GM10248 (cell line): ENCODE measurements around the gene NOP10.
"Not testable (repeated sequence)": the region's sequence is repeated elsewhere in the genome, so short reads cannot be mapped to it uniquely, and the experiment has no call there.

Experiments used
- CTCF ChIA-PET: fragments of 300-600 bp; sonication (Branson Sonifier 250); formaldehyde crosslinking; extraction: SDS; loops from one replicate; lab custom pipeline; 2021; ENCODE audit warnings: antibody characterized with exemption; lab: Yijun Ruan, JAX
- POLR2A ChIA-PET: fragments of 350-650 bp; sonication (Branson Sonifier 250); formaldehyde crosslinking; extraction: SDS; loops from one replicate; lab custom pipeline; 2020; ENCODE audit warnings: antibody characterized with exemption; lab: Yijun Ruan, JAX
- DNase-seq: peaks from one replicate; pipeline ENCODE4 v3.0.0; 2012; ENCODE audit errors: extremely low spot score
- CTCF ChIP-seq: IDR thresholded peaks from 2 replicates; pipeline ENCODE4 v1.5.1; 2012; ENCODE audit warnings: mild to moderate bottlenecking, low read depth; ENCODE audit errors: extremely low read depth, missing control alignments, control extremely low read depth

The NOP10 gene

GRCh38 chr15:34349769-34350168 lies 6.8 kb upstream of the NOP10 start:
- CTCF ChIA-PET, result interaction anchor here (1.1 kb wide), 1 partner anchor 18 kb away, joined by 4 read pairs; the partner anchor contains the start of gene LPCAT4
- TF ChIP-seq CTCF, result no peak
- POLR2A ChIA-PET, result no interaction called here
- DNase-seq, result no peak

- no peak for TF ChIP-seq CTCF
- POLR2A ChIA-PET, result no interaction called here
- CTCF ChIA-PET, result interaction anchor here (0.6 kb wide), 1 partner anchor 19 kb away, joined by 3 read pairs; no protein-coding TSS in a partner anchor
- no peak for DNase-seq
These were observed 5.9 kb upstream of the NOP10 start for GRCh38 chr15:34348735-34349300.

GRCh38 chr15:34347951-34348638 lies 5.2 kb upstream of the NOP10 start:
- ChIA-PET POLR2A (no interaction called here), CTCF (interaction anchor here (0.6 kb wide), 1 partner anchor 20 kb away, joined by 3 read pairs; no protein-coding TSS in a partner anchor)
- no peak for DNase-seq
- TF ChIP-seq CTCF, result no peak

- DNase-seq, POLR2A ChIA-PET: not testable (repeated sequence)
- CTCF ChIA-PET, result interaction anchor here (0.8 to 3.5 kb wide), 17 partner anchors 9 to 109 kb away, joined by 3 to 33 read pairs (median 5); partner anchors contain the start of gene LPCAT4
These were observed 661 bp downstream of the NOP10 start for GRCh38 chr15:34342213-34342736.

GRCh38 chr15:34341381-34342212 lies 1.3 kb downstream of the NOP10 start:
- TF ChIP-seq CTCF, result no peak
- DNase-seq, result no peak
- CTCF ChIA-PET, result interaction anchor here (0.9 to 3.5 kb wide), 3 partner anchors 8 to 19 kb away, joined by 3 to 27 read pairs (median 12); no protein-coding TSS in a partner anchor
- POLR2A ChIA-PET, result no interaction called here

GRCh38 chr15:34339946-34340345 lies 3.0 kb downstream of the NOP10 start:
- POLR2A ChIA-PET, result no interaction called here
- DNase-seq, result no peak
- CTCF ChIA-PET, result interaction anchor here (1.0 to 2.9 kb wide), 2 partner anchors 11 to 27 kb away, joined by 3 to 19 read pairs; partner anchors contain the start of gene LPCAT4
- TF ChIP-seq CTCF, result no peak
